ENCODE results near the gene ZNF629.

Gene ZNF629

DNA sequence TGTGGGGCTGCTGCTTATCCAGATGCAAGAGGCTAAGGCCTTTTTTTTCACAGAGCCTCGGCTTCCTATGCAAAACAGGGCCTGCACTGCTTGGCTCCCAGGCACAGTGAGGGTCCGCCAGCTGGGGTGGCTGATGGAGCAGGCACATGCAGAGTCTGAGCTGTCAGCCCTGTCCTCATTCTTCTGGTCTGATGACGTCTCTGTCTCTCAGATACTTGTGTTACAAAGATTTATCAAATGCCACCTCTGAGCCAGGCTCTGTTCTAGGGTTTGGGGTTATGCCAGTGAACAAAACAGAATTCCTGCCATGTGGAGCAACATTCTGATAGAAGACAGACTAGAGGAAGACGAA, 20.1 kb downstream of the ZNF629 start:
- H4K91ac ChIP-seq (ENCODE audit: low read length), result no peak overlapping the region
- H3K9ac ChIP-seq (ENCODE audit: low read length), result no peak overlapping the region
- H3K9me3 ChIP-seq (ENCODE audit: control insufficient read depth, low read length), result no peaks in the 10 kb centered on the region
- H3K14ac ChIP-seq (ENCODE audit: low read length in 2 of 2), result no peak overlapping the region
- no peak overlapping the region for H3K23ac ChIP-seq (ENCODE audit: low read length in 2 of 2)
- no peak overlapping the region for H3K18ac ChIP-seq (ENCODE audit: low read depth in 1 of 2, low read length in 2 of 2)
- H3K27me3 ChIP-seq (ENCODE audit: control insufficient read depth in 1 of 2, insufficient read depth in 1 of 2, low read length in 2 of 2), result no peaks in the 10 kb centered on the region
- H3K4me3 ChIP-seq (ENCODE audit: insufficient read depth in 1 of 2, low read depth in 1 of 2, low read length in 2 of 2), result no peak overlapping the region
- H2BK12ac ChIP-seq (ENCODE audit: low read length in 2 of 2), result no peak overlapping the region
- no peak overlapping the region for H2BK5ac ChIP-seq (ENCODE audit: low read depth, low read length, poor library complexity, severe bottlenecking)
- no peak for DNase-seq
- H3K4ac ChIP-seq (ENCODE audit: low read depth in 1 of 2, low read length in 2 of 2), result no peak overlapping the region
- H3K4me1 ChIP-seq (ENCODE audit: control insufficient read depth, insufficient read depth, low read depth, low read length), result peaks cover 10% of the 10 kb centered on the region
- H2BK15ac ChIP-seq (ENCODE audit: low read depth, poor library complexity, severe bottlenecking), result no peak overlapping the region
- H2AFZ ChIP-seq (ENCODE audit: low read depth, low read length), result no peak overlapping the region
- no peak overlapping the region for H3K27ac ChIP-seq (ENCODE audit: low read length, poor library complexity, severe bottlenecking)
- H2AK5ac ChIP-seq (ENCODE audit: low read length, severe bottlenecking), result no peak overlapping the region
- H4K8ac ChIP-seq (ENCODE audit: low read length), result no peak overlapping the region
- H2BK120ac ChIP-seq (ENCODE audit: low read depth, low read length), result no peak overlapping the region
- H3K4me2 ChIP-seq (ENCODE audit: low read length, poor library complexity, severe bottlenecking), result no peak overlapping the region
- peaks cover 78 to 89% of the 10 kb centered on the region in 2 experiments for H3K36me3 ChIP-seq (ENCODE audit: control insufficient read depth in 1 of 2, insufficient read depth in 2 of 2, low read depth in 1 of 2, low read length in 2 of 2)
- H3K79me1 ChIP-seq (replicated peaks; ENCODE audit: low read length, poor library complexity, severe bottlenecking), result peaks cover 53% of the 10 kb centered on the region
- 91% methylated on average over 4 of the region's 4 CpGs for WGBS

- H4K91ac ChIP-seq (ENCODE audit: low read length), result no peak overlapping the region
- no peak overlapping the region for H3K4me3 ChIP-seq (ENCODE audit: insufficient read depth in 1 of 2, low read depth in 1 of 2, low read length in 2 of 2)
- no peak overlapping the region for H3K4me2 ChIP-seq (ENCODE audit: low read length, poor library complexity, severe bottlenecking)
- H4K8ac ChIP-seq (ENCODE audit: low read length), result no peak overlapping the region
- no peak overlapping the region for H2BK15ac ChIP-seq (ENCODE audit: low read depth, poor library complexity, severe bottlenecking)
- H3K4ac ChIP-seq (ENCODE audit: low read depth in 1 of 2, low read length in 2 of 2), result no peak overlapping the region
- peaks cover 10% of the 10 kb centered on the region for H3K4me1 ChIP-seq (ENCODE audit: control insufficient read depth, insufficient read depth, low read depth, low read length)
- no peak overlapping the region for H2BK5ac ChIP-seq (ENCODE audit: low read depth, low read length, poor library complexity, severe bottlenecking)
- H3K9ac ChIP-seq (ENCODE audit: low read length), result no peak overlapping the region
- H2BK12ac ChIP-seq (ENCODE audit: low read length in 2 of 2), result no peak overlapping the region
- no peak overlapping the region for H2BK120ac ChIP-seq (ENCODE audit: low read depth, low read length)
- no peak overlapping the region for H2AFZ ChIP-seq (ENCODE audit: low read depth, low read length)
- H3K36me3 ChIP-seq (ENCODE audit: control insufficient read depth in 1 of 2, insufficient read depth in 2 of 2, low read depth in 1 of 2, low read length in 2 of 2), result peaks cover 73 to 84% of the 10 kb centered on the region in 2 experiments
- no peak overlapping the region for H3K23ac ChIP-seq (ENCODE audit: low read length in 2 of 2)
- WGBS, result 96% methylated on average over 29 of the region's 29 CpGs
- no peak for DNase-seq
- H3K9me3 ChIP-seq (ENCODE audit: control insufficient read depth, low read length), result no peaks in the 10 kb centered on the region
- H3K79me1 ChIP-seq (replicated peaks; ENCODE audit: low read length, poor library complexity, severe bottlenecking), result peaks cover 49% of the 10 kb centered on the region
- no peak overlapping the region for H2AK5ac ChIP-seq (ENCODE audit: low read length, severe bottlenecking)
- H3K27me3 ChIP-seq (ENCODE audit: control insufficient read depth in 1 of 2, insufficient read depth in 1 of 2, low read length in 2 of 2), result no peaks in the 10 kb centered on the region
- H3K18ac ChIP-seq (ENCODE audit: low read depth in 1 of 2, low read length in 2 of 2), result no peak overlapping the region
- H3K27ac ChIP-seq (ENCODE audit: low read length, poor library complexity, severe bottlenecking), result no peak overlapping the region
- no peak overlapping the region for H3K14ac ChIP-seq (ENCODE audit: low read length in 2 of 2)
Observed at GRCh38 chr16:30766206-30766932, 20.6 kb downstream of the ZNF629 start.

DNA sequence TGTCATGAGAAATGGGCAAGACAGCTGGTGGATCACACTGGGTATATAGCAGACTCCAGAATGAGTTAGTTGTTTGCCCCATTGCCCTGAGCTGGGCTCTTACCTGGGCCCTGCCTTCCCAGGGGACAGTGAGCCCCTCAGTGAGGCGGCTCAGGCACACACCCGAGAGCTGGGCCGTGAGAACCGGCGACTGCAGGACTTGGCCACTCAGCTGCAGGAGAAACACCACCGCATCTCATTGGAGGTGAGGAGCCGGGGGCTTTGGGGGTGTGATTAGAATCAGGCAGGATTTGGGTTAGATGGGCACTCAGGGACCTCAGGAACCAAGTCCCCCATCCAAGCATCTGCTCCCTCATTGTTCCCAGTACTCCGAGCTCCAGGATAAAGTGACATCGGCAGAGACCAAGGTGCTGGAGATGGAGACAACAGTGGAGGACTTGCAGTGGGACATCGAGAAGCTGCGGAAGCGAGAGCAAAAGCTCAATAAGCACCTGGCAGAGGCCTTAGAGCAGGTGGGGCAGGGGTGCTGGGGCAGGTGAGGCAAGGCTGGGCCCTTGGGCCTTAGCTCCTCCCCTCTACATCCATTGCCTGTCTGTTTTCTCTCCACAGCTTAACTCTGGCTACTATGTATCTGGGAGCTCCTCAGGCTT, 22.1 kb downstream of the ZNF629 start:
- Histone ChIP-seq H3K36me3 (ENCODE audit: control insufficient read depth in 1 of 2, insufficient read depth in 2 of 2, low read depth in 1 of 2, low read length in 2 of 2) (peaks cover 65 to 71% of the 10 kb centered on the region in 2 experiments), H3K79me1 (replicated peaks; ENCODE audit: low read length, poor library complexity, severe bottlenecking) (peaks cover 54% of the 10 kb centered on the region), H3K9me3 (ENCODE audit: control insufficient read depth, low read length) (no peaks in the 10 kb centered on the region), H3K27ac (ENCODE audit: low read length, poor library complexity, severe bottlenecking) (no peak overlapping the region), H4K8ac (ENCODE audit: low read length) (no peak overlapping the region), H3K14ac (ENCODE audit: low read length in 2 of 2) (no peak overlapping the region), H4K91ac (ENCODE audit: low read length) (no peak overlapping the region), H3K4ac (ENCODE audit: low read depth in 1 of 2, low read length in 2 of 2) (no peak overlapping the region), H3K4me3 (ENCODE audit: insufficient read depth in 1 of 2, low read depth in 1 of 2, low read length in 2 of 2) (no peak overlapping the region), H3K23ac (ENCODE audit: low read length in 2 of 2) (no peak overlapping the region), H2BK5ac (ENCODE audit: low read depth, low read length, poor library complexity, severe bottlenecking) (no peak overlapping the region), H2BK15ac (ENCODE audit: low read depth, poor library complexity, severe bottlenecking) (no peak overlapping the region), H3K4me2 (ENCODE audit: low read length, poor library complexity, severe bottlenecking) (no peak overlapping the region), H3K4me1 (ENCODE audit: control insufficient read depth, insufficient read depth, low read depth, low read length) (peaks cover 10% of the 10 kb centered on the region), H2AK5ac (ENCODE audit: low read length, severe bottlenecking) (no peak overlapping the region), H3K27me3 (ENCODE audit: control insufficient read depth in 1 of 2, insufficient read depth in 1 of 2, low read length in 2 of 2) (no peaks in the 10 kb centered on the region), H2BK120ac (ENCODE audit: low read depth, low read length) (no peak overlapping the region), H3K18ac (ENCODE audit: low read depth in 1 of 2, low read length in 2 of 2) (no peak overlapping the region), H3K9ac (ENCODE audit: low read length) (no peak overlapping the region), H2BK12ac (ENCODE audit: low read length in 2 of 2) (no peak overlapping the region), H2AFZ (ENCODE audit: low read depth, low read length) (no peak overlapping the region)
- DNase-seq, result no peak
- 98% methylated on average over 10 of the region's 12 CpGs for WGBS

DNA sequence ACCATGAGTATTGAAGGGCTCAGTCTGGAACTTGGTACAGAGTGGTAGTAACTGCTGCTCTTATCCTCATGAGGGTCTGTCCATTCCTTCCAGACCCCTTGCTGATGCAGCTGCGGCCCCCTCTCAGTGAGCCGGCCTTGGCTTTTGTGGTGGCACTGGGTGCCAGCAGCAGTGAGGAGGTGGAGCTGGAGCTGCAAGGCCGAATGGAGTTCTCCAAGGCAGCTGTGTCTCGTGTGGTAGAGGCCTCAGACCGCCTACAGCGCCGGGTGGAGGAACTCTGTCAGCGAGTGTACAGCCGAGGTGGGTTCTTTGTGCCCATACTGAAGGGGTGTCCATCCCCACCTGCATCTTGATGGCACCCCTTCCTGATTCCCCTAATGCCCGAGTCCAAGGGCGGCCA, 22.9 kb downstream of the ZNF629 start:
- H3K9ac ChIP-seq (ENCODE audit: low read length), result peak overlapping the region; percentile 96
- peaks cover 62 to 71% of the 10 kb centered on the region in 2 experiments for H3K36me3 ChIP-seq (ENCODE audit: control insufficient read depth in 1 of 2, insufficient read depth in 2 of 2, low read depth in 1 of 2, low read length in 2 of 2)
- no peak overlapping the region for H3K4me2 ChIP-seq (ENCODE audit: low read length, poor library complexity, severe bottlenecking)
- no peak overlapping the region for H3K18ac ChIP-seq (ENCODE audit: low read depth in 1 of 2, low read length in 2 of 2)
- DNase-seq, result no peak
- H3K4me1 ChIP-seq (ENCODE audit: control insufficient read depth, insufficient read depth, low read depth, low read length), result peaks cover 10% of the 10 kb centered on the region
- no peak overlapping the region for H4K8ac ChIP-seq (ENCODE audit: low read length)
- peak overlapping the region in 1 of 2 experiments; percentile 93 for H3K4me3 ChIP-seq (ENCODE audit: insufficient read depth in 1 of 2, low read depth in 1 of 2, low read length in 2 of 2)
- no peak overlapping the region for H2BK120ac ChIP-seq (ENCODE audit: low read depth, low read length)
- no peak overlapping the region for H2AFZ ChIP-seq (ENCODE audit: low read depth, low read length)
- H3K4ac ChIP-seq (ENCODE audit: low read depth in 1 of 2, low read length in 2 of 2), result no peak overlapping the region
- H4K91ac ChIP-seq (ENCODE audit: low read length), result peak overlapping the region; percentile 11
- H3K14ac ChIP-seq (ENCODE audit: low read length in 2 of 2), result no peak overlapping the region
- no peak overlapping the region for H3K23ac ChIP-seq (ENCODE audit: low read length in 2 of 2)
- no peak overlapping the region for H3K27ac ChIP-seq (ENCODE audit: low read length, poor library complexity, severe bottlenecking)
- H2BK12ac ChIP-seq (ENCODE audit: low read length in 2 of 2), result no peak overlapping the region
- H3K9me3 ChIP-seq (ENCODE audit: control insufficient read depth, low read length), result no peaks in the 10 kb centered on the region
- no peak overlapping the region for H2BK15ac ChIP-seq (ENCODE audit: low read depth, poor library complexity, severe bottlenecking)
- H3K27me3 ChIP-seq (ENCODE audit: control insufficient read depth in 1 of 2, insufficient read depth in 1 of 2, low read length in 2 of 2), result no peaks in the 10 kb centered on the region
- WGBS, result 97% methylated on average over 8 of the region's 11 CpGs
- H2BK5ac ChIP-seq (ENCODE audit: low read depth, low read length, poor library complexity, severe bottlenecking), result no peak overlapping the region
- H2AK5ac ChIP-seq (ENCODE audit: low read length, severe bottlenecking), result no peak overlapping the region
- H3K79me1 ChIP-seq (replicated peaks; ENCODE audit: low read length, poor library complexity, severe bottlenecking), result peaks cover 51% of the 10 kb centered on the region
